DOHH2 (cell line): ENCODE measurements around the gene UGT1A3.

Source experiments
- CTCF ChIP-seq: fragments of 200-600 bp; sonication (generic); IDR thresholded peaks from one replicate; pipeline ENCODE4 v1.5.1; 2014; ENCODE audit warnings: antibody characterized with exemption, mild to moderate bottlenecking, low read depth, low read length; ENCODE audit not compliant: poor library complexity, severe bottlenecking
- EZH2phosphoT487 ChIP-seq: fragments of 200-600 bp; sonication (generic); IDR thresholded peaks from 2 replicates; pipeline ENCODE4 v1.6.1; 2017; ENCODE audit warnings: borderline replicate concordance, mild to moderate bottlenecking, antibody characterized with exemption, low read length, moderate library complexity, mixed read lengths

GRCh38 chr2:233702238-233702637 lies 26.6 kb upstream of the UGT1A3 start:
- no peak for TF ChIP-seq EZH2phosphoT487
- no peak for TF ChIP-seq CTCF
